ENCODE results near the gene LZTS2. TPM values are rescaled to one million over a fixed set of nuclear protein-coding genes. Genes with fewer than 3 reads are reported as not detected.

Gene LZTS2
- total RNA-seq, 1 experiment from 2014 or later = 93.0 TPM

GRCh38 chr10:100980311-100980710 lies 19.3 kb upstream of the LZTS2 start:
- intact Hi-C loops (cut with micrococcal nuclease) = no loop called here

More at GRCh38 chr10:100980311-100980710, 19.3 kb upstream of the LZTS2 start:
- no peaks in the 10 kb centered on the region for H3K9me3 ChIP-seq (ENCODE audit: control insufficient read depth in 1 of 2, insufficient read depth in 1 of 2, low read depth in 1 of 2, low read length in 2 of 2)
- H3K4me2 ChIP-seq (ENCODE audit: low read length) = no peak overlapping the region
- ChIA-PET CTCF (no interaction called here), POLR2A (no interaction called here), RAD21 (ENCODE audit: low non-redundant PET in 1 of 2, low total read pairs in 2 of 2, uncharacterized antibody in 2 of 2, unreplicated experiment in 2 of 2) (no interaction called here)
- no peaks in the 10 kb centered on the region for H3K27me3 ChIP-seq (ENCODE audit: insufficient read depth, low read length)
- no peak for DNase-seq (ENCODE audit: low read depth, low spot score)
- H3K79me2 ChIP-seq (ENCODE audit: insufficient read depth, low read length) = no peaks in the 10 kb centered on the region
- no peak overlapping the region for H3K4me3 ChIP-seq (replicated peaks in 1 of 2; ENCODE audit: low read depth in 1 of 2, low read length in 2 of 2)
- no TSS peak for BruUV-seq (replicated peaks)
- no peaks in the 10 kb centered on the region for H4K20me1 ChIP-seq (ENCODE audit: insufficient read depth)
- TF ChIP-seq ATF3 (IDR thresholded peaks at IDR 0.05) (no peak), CTCF (IDR thresholded peaks at IDR 0.05 in 2 of 3, conservative IDR thresholded peaks at IDR 0.05 in 1 of 3; ENCODE audit: borderline replicate concordance in 1 of 3, insufficient read depth in 1 of 3, low read depth in 2 of 3, low read length in 2 of 3) (no peak), YY1 (IDR thresholded peaks at IDR 0.05; ENCODE audit: extremely low read depth, insufficient replicate concordance, low read depth, low read length) (no peak), EZH2phosphoT487 (IDR thresholded peaks at IDR 0.05; ENCODE audit: borderline replicate concordance) (no peak)
- H3K9me2 ChIP-seq (ENCODE audit: insufficient read depth) = no peaks in the 10 kb centered on the region
- no peak overlapping the region for H3K9ac ChIP-seq (ENCODE audit: low read length)
- peaks cover 3 to 8% of the 10 kb centered on the region in 2 experiments; a peak in 3 of 4 replicates for H3K4me1 ChIP-seq (ENCODE audit: control insufficient read depth in 1 of 2, insufficient read depth in 2 of 2, low read length in 2 of 2)
- no peak for ATAC-seq
- peaks cover 4 to 14% of the 10 kb centered on the region in 2 experiments; a peak in 3 of 4 replicates for H3K36me3 ChIP-seq (ENCODE audit: control insufficient read depth in 1 of 2, insufficient read depth in 2 of 2, low read length in 2 of 2)
- no peak overlapping the region for H3K27ac ChIP-seq (ENCODE audit: low read depth, low read length)
- no peak overlapping the region for H2AFZ ChIP-seq (ENCODE audit: low read depth, low read length, poor library complexity, severe bottlenecking)
